ENCODE measurements around the gene MPG. TPM values are rescaled to one million over a fixed set of nuclear protein-coding genes. Genes with fewer than 3 reads are reported as not detected.
"Not testable (repeated sequence)": the region's sequence is repeated elsewhere in the genome, so short reads cannot be mapped to it uniquely, and the experiment has no call there.

The MPG gene
- total RNA-seq, result 10 to 100 TPM; 23.0 to 43.1 (median 37.8) TPM
- polyA plus RNA-seq, result 10 to 100 TPM; 53.8 to 68.1 (median 57.7) TPM
- long read RNA-seq, donor 1, transcript MPG-202 (4 exons, 1,205 nt), result major isoform, 26 of 40 reads
- long read RNA-seq, donor 1, partial matches to known transcripts, result 10 of 40 reads
- long read RNA-seq, donor 1, other reads (novel, unspliced or antisense), result 2 of 40 reads
- long read RNA-seq, donor 2, transcript MPG-202 (4 exons, 1,205 nt), result major isoform, 63 of 93 reads
- long read RNA-seq, donor 2, partial matches to known transcripts, result 22 of 93 reads
- long read RNA-seq, donor 2, other reads (novel, unspliced or antisense), result 7 of 93 reads

GRCh38 chr16:77807-78443, at the start of gene MPG:
Gene MPG, plus strand, starts transcription at chr16:78225. Its CDS starts 85 bp downstream, at chr16:78310.
- H3K4me1 ChIP-seq, result peaks cover 35% of the 10 kb centered on the region
- peak; percentile 91 to 94 for DNase-seq
- no peaks in the 10 kb centered on the region for H3K9me3 ChIP-seq
- intact Hi-C loops (cut with DNase I), result no loop called here
- TF ChIP-seq CTCF (IDR thresholded peaks at IDR 0.05), result no peak
- H3K36me3 ChIP-seq (ENCODE audit: insufficient read depth in 1 of 2, low read depth in 1 of 2), result peaks cover 0 to 25% of the 10 kb centered on the region in 2 donors
- WGBS, 3 donors, result 0 to 1% (median 1%) methylated on average over 57 to 83 of the region's 83 CpGs
- ATAC-seq, result peak; percentile 75 to 83 (median 82)
- H3K27me3 ChIP-seq (ENCODE audit: insufficient read depth in 3 of 3, low read length in 2 of 3), result no peaks in the 10 kb centered on the region
- H3K27ac ChIP-seq, result peak within 1 kb of the TSS; percentile 94
- peak within 1 kb of the TSS; percentile 91 for H3K4me3 ChIP-seq

- H3K4me3 ChIP-seq; H3K27me3 ChIP-seq (ENCODE audit: insufficient read depth in 3 of 3, low read length in 2 of 3); H3K4me1 ChIP-seq; H3K27ac ChIP-seq; intact Hi-C loops (cut with DNase I); H3K9me3 ChIP-seq; H3K36me3 ChIP-seq (ENCODE audit: insufficient read depth in 1 of 2, low read depth in 1 of 2); DNase-seq: not testable (repeated sequence)
- 20 to 38% (median 23%) methylated on average over 4 to 6 of the region's 7 CpGs for WGBS, 3 donors
- ATAC-seq, result peak in 3 of 4 donors; percentile 41 to 61 (median 50)
These were observed 47.4 kb upstream of the MPG start for GRCh38 chr16:30627-31026.

- DNase-seq; H3K4me3 ChIP-seq; H3K9me3 ChIP-seq; intact Hi-C loops (cut with DNase I); ATAC-seq; H3K36me3 ChIP-seq (ENCODE audit: insufficient read depth in 1 of 2, low read depth in 1 of 2); H3K27me3 ChIP-seq (ENCODE audit: insufficient read depth in 3 of 3, low read length in 2 of 3); H3K27ac ChIP-seq; H3K4me1 ChIP-seq: not testable (repeated sequence)
- WGBS, 3 donors, result 72 to 81% (median 80%) methylated on average over 4 of the region's 8 CpGs
These were observed 44.7 kb upstream of the MPG start for GRCh38 chr16:33154-33876.

GRCh38 chr16:33877-34647, 44.0 kb upstream of the MPG start:
- WGBS, 3 donors, result 74 to 82% (median 78%) methylated on average over 21 of the region's 21 CpGs

More at GRCh38 chr16:33877-34647, 44.0 kb upstream of the MPG start:
- Histone ChIP-seq H3K4me3 (no peak overlapping the region), H3K4me1 (no peaks in the 10 kb centered on the region), H3K36me3 (ENCODE audit: insufficient read depth in 1 of 2, low read depth in 1 of 2) (no peaks in the 10 kb centered on the region), H3K27ac (no peak overlapping the region), H3K27me3 (ENCODE audit: insufficient read depth in 3 of 3, low read length in 2 of 3) (no peaks in the 10 kb centered on the region), H3K9me3 (no peaks in the 10 kb centered on the region)
- intact Hi-C loops (cut with DNase I), result no loop called here
- DNase-seq (no peak), ATAC-seq (no peak)
- TF ChIP-seq CTCF (IDR thresholded peaks at IDR 0.05), result no peak

Data from psoas muscle (tissue), 8 donors.